HG02943 (cell line): ENCODE data around the gene NELL2.
"Not testable (repeated sequence)": the region's sequence is repeated elsewhere in the genome, so short reads cannot be mapped to it uniquely, and the experiment has no call there.

Experiments
- ATAC-seq: cut with Tn5 transposase; IDR thresholded peaks from one replicate; pipeline ENCODE4 v1.9.1; 2021; ENCODE audit warnings: mild to moderate bottlenecking, low read depth, moderate library complexity; ENCODE audit not compliant: unreplicated experiment

Gene NELL2

DNA sequence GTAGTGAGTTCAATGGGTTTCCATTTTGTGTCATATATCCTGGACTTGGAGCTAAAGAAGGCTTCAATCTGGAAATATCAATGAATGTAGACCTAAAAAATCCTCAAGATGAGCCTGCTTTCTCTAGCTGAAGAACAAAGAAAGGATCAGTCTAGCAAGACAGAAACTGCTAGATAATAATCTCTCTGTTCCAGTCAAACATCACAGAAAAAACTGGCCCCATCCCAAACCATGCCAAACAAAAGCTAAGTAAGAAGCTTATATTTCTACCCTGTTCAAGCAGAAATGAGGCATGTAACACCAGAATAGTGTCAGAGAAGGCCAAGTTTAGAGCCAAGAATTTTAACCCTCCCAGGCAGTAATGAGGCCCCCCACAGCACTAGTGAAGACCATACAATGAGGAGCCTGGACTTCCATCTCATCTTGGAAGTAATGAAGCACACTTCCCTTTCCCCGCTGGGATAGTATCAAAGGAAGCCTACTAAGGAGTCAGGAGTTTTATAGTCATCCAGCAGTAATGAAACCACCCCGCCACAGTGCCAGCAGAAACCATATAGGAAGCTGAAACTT is 95.8 kb downstream of the NELL2 start:
- ATAC-seq: no peak

- no peak for ATAC-seq
Observed at GRCh38 chr12:44779766-44780165, 96.3 kb downstream of the NELL2 start.

DNA sequence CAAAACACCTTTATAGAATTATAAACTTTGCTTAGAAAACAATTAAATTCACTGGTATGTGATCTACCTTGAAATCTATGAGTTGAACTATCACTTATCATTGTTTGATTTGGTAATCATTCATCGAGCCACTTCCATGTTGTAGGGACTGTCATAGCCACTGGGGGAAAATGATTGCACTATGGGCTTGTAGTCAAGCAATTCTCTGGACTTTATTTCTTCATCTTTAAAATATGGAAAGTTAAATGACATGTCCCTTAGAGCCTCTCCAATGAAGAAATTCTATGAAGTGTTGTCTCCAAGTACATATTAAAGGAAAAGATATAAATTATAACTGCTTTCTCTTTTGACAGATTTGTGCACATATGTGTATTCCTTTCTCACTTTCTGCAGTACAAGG is 97.3 kb downstream of the NELL2 start:
- ATAC-seq: no peak

GRCh38 chr12:44777044-44777443 is 99.1 kb downstream of the NELL2 start:
- no peak for ATAC-seq

- ATAC-seq: no peak
Observed at GRCh38 chr12:44775901-44776300, 100.2 kb downstream of the NELL2 start.

DNA sequence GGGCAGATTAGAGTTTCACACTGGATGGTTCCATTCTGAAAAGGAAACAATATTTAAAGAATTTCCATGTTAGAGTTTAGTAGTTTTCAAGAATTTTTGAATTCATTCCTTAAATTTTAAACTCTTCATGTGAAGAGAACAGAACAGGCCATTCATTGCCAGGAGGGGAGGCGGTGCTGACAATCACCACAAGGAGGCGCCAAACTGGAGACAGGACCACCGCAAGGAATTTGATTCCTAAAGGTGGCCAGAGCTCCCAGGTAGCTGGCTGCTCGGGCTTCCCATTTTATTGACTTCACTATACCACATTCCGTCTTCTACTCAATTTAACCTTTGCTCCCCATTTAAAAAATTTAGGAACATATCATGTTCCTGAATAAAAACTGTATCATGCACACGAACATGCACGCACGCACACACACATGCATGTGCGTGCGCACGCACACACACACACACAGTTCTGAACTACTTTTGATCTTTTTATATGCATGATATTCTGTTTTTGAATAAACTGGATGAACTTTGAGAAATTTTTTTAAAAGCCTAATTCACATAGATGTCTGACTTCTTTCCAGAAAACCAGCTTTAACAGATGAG is 101.2 kb downstream of the NELL2 start:
- no peak for ATAC-seq

DNA sequence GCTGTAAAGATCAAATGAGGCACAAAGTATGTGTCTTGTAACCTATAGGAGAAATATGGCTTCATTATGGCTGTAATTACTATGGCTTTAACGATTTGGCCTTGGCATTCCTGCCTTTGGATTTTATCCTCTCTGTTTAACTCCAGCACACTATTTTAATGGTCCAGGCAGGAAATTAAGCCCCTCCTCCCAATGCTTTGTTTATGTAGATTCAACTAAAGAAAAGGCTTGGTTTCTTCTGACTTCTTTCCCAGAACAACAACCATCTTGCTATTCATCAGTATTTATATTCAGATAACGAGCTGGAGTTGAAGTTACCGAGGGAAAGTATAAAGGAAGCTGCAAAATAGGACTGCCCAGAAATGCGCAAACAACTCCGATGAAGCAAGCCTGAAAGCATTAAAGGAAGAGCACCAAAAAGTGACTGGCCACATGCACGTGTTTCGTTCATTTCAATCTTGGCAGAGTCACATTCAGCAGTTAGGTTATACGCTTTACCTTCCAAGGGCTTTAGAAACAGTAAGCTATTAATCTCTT is 104.6 kb downstream of the NELL2 start:
- no peak for ATAC-seq

DNA sequence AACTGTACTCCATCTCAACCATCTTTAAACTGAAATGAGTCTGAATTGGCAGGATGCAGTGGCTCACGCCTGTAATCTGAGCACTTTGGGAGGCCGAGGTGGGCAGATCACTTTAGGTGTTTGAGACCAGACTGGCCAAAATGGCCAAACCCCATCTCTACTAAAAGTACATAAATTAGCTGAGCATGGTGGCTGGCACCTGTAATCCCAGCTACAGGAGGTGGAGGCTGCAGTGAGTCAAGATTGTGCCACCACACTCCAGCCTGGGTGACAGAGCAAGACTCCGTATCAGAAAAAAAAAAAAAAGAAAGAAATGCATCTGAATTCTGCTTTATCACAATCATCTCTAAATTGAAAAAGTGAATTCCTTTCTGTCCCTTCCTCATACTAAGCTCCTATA is 110.3 kb downstream of the NELL2 start:
- no peak for ATAC-seq

- ATAC-seq: no peak
Observed at GRCh38 chr12:44763021-44763420, 113.1 kb downstream of the NELL2 start.

DNA sequence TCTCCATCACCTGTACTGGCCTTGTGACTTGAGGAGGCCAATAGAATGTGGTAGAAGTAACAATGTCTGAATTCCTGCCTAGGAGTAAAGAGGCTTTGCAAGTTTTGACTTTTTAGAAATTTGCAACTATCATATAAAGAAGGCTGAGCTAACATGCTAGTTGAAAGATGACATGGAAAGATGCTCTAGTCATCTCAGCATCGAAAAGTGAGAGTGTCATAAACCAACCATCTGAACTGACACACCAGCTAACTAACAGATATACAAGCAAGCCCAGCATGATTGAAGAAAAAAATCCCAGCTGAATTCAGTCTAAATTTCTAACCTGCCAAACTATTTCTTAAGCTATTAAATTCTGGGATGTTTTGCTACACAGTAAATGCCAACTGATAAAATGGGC is 116.8 kb downstream of the NELL2 start:
- ATAC-seq: no peak

DNA sequence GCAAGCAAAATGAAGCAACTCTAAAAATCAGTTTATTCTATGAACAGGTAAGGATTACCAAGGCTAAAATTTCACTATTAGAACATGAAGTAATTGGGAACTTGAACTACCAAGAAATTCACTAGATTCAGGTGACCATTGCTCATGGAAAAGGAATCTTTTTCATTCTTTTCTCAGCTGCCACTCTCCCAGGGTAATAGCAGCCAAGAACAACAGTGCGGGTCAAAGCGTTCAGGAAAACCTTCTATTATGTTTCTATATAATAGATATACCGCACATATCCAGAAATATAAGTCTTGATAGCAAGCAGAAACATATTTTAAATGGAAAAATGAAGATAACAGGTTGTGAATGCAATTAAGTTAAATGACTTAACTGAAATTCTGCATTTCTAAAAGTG is 125.6 kb downstream of the NELL2 start:
- no peak for ATAC-seq

DNA sequence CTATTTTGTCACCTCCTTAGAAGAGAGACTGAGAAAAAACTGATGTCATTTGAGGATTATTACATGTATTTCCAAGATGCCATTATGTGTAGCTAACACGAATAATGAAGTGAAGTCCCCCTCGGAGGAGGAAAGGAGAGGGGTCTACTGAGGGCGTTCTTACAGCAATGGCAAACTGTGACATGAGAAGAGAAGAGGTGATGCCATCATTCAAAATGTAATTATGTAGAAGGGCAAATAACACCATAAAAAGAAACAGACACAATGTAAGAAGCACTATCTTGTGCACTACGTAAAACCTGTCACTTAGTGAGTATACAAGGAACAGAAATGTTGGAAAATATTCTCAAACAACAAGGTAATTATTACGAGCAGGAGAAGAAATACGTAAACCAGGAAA is 126.5 kb downstream of the NELL2 start:
- ATAC-seq: no peak

- no peak for ATAC-seq
Observed at GRCh38 chr12:44748950-44749468, 127.1 kb downstream of the NELL2 start.

GRCh38 chr12:44741292-44741980 is 134.7 kb downstream of the NELL2 start:
- not testable (repeated sequence) for ATAC-seq

DNA sequence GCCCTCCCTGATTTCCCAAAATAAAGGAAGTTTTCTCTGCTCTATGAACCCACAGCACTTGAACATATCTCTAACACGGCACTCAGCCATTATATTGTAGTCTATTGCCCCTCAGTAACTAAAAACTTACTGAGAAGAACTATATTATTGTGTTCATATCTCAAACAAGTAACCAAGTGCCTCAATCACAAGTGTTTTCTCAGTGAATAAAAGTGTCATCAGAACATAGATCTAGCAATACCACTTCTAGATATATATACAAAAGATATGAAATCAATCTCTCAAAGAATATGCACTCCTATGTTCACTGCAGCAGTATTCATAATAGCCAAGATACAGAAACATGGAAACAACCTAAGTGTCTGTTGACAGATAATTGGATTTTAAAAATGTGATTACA is 138.1 kb downstream of the NELL2 start:
- no peak for ATAC-seq

GRCh38 chr12:44728566-44728965 is 147.5 kb downstream of the NELL2 start:
- ATAC-seq: no peak

DNA sequence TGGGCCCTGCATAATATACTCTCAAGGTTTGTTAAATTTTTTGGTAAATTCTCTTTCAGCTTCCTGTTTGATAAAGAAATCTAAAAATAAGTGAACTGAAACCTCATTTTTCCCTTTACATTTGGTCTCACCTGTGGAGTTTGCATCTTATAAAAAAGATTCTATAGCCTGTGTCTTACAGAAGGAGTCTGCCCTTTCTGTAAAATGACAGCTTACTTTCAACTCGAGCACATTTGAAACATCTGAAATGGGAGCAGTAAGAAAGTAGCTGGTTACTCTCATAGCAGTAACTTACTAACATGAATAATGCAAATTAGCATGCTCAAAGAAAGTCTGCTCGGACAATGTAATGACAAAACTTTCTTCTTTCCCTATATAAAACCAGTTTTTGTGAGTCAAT is 155.8 kb downstream of the NELL2 start:
- no peak for ATAC-seq

- ATAC-seq: no peak
Observed at GRCh38 chr12:44717612-44718011, 158.5 kb downstream of the NELL2 start.

DNA sequence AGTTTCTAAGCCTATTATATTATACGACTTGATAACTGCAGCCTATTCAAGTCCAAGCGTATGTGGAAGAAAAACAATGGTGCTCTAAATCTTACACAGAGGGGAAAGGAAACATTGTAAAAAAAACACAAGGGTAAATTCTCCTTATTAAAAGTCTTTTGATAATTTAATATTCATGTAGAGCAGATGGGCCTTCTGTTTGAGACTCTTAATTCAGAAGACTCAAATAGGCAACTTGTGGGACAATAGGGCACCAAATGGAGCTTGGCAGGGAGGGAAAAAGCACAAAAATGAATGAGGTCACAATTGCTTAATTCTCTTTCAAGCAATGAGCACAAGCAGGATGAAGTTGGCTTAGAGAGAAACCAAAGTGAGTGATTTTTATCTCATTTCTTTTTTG is 159.4 kb downstream of the NELL2 start:
- no peak for ATAC-seq

GRCh38 chr12:44711736-44712135 is 164.4 kb downstream of the NELL2 start:
- ATAC-seq: no peak

DNA sequence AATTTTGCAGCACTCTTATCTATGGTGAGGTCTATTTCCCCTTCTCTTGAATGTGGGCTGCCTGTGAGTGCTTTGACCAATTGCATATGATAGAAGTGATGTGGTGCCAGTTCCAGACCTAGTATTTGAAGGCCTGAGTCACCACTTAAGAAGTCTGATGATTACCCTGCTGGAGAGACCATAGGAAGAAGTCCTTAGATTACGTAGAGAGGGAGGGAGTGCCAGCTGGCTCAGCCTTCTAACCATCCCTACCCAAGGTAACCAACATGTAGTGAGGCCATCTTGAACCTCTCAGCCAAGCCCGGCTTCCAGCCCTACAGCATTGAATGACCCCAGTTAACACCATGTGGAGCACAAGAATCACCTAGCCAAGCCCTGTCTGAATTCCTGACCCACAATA is 166.9 kb downstream of the NELL2 start:
- no peak for ATAC-seq

GRCh38 chr12:44708218-44708617 is 167.9 kb downstream of the NELL2 start:
- no peak for ATAC-seq
